Stimulated activated CD4-positive, alpha-beta T cell treated with anti-CD3 and anti-CD28 coated beads, Interleukin-2, amount 100 ng/mL, for 24 hours (primary cell): ENCODE data around the gene SIM2.

Source experiments
- DNase-seq, 2 donors: peaks; one replicate each; pipeline ENCODE4 v3.0.0-alpha.2; 2020

SIM2 gene

GRCh38 chr21:36686955-36687354 lies 12.0 kb upstream of the SIM2 start:
- no peak for DNase-seq

- no peak for DNase-seq
These were observed 10.6 kb upstream of the SIM2 start for GRCh38 chr21:36688324-36688723.

- DNase-seq: no peak
These were observed 9.6 kb upstream of the SIM2 start for GRCh38 chr21:36689324-36689723.

- no peak for DNase-seq
These were observed 8.0 kb upstream of the SIM2 start for GRCh38 chr21:36690628-36691554.

GRCh38 chr21:36691555-36692041 lies 7.3 kb upstream of the SIM2 start:
- DNase-seq: no peak

GRCh38 chr21:36692114-36692834 lies 6.6 kb upstream of the SIM2 start:
- no peak for DNase-seq

- DNase-seq: no peak
These were observed 6.0 kb upstream of the SIM2 start for GRCh38 chr21:36692835-36693488.

- no peak for DNase-seq
These were observed 5.4 kb upstream of the SIM2 start for GRCh38 chr21:36693489-36694030.

- no peak for DNase-seq
These were observed 4.8 kb upstream of the SIM2 start for GRCh38 chr21:36694031-36694515.

GRCh38 chr21:36694593-36695282 lies 4.2 kb upstream of the SIM2 start:
- no peak for DNase-seq

GRCh38 chr21:36695283-36695634 lies 3.7 kb upstream of the SIM2 start:
- DNase-seq: no peak

- DNase-seq: no peak
These were observed 3.1 kb upstream of the SIM2 start for GRCh38 chr21:36695671-36696389.

- no peak for DNase-seq
These were observed 2.4 kb upstream of the SIM2 start for GRCh38 chr21:36696390-36697059.

GRCh38 chr21:36697060-36697850 lies 1.7 kb upstream of the SIM2 start:
- no peak for DNase-seq

GRCh38 chr21:36697851-36698384 lies 997 bp upstream of the SIM2 start:
- DNase-seq: no peak

- DNase-seq: no peak
These were observed 432 bp upstream of the SIM2 start for GRCh38 chr21:36698385-36698980.

GRCh38 chr21:36699546-36700294 lies 805 bp downstream of the SIM2 start:
- DNase-seq: no peak

- no peak for DNase-seq
These were observed 1.5 kb downstream of the SIM2 start for GRCh38 chr21:36700295-36700970.
